A549 (cell line): Measurements from ENCODE around the gene ZBTB16. TPM values are rescaled to one million over a fixed set of nuclear protein-coding genes. Genes with fewer than 3 reads are reported as not detected.

Source experiments
- ATAC-seq, 2 experiments: fragments of 200-7000 bp in 1 of 2; fragments of >200 bp in 1 of 2; cut with Nextera tagmentation in 1 of 2; cut with Tn5 transposase in 1 of 2; 3 replicates each; pipeline versions ENCODE4 v1.8.0 to v1.9.1; 2018 to 2020; ENCODE audit warnings: mild to moderate bottlenecking in 1 of 2, moderate library complexity in 1 of 2
- CTCF ChIA-PET: fragments of 300-600 bp; sonication (Branson Sonifier 250); formaldehyde crosslinking; extraction: SDS; loops from one replicate; lab custom pipeline; 2021; ENCODE audit warnings: antibody characterized with exemption, inconsistent platforms; lab: Yijun Ruan, JAX
- POLR2A ChIA-PET: fragments of 350-600 bp; formaldehyde crosslinking; extraction: SDS; loops from one replicate; lab custom pipeline; 2021; ENCODE audit warnings: antibody characterized with exemption, inconsistent platforms; lab: Yijun Ruan, JAX
- DNase-seq, 2 experiments: peaks; one replicate each; pipeline versions ENCODE4 v3.0.0 to v3.0.0-alpha.2; 2011 to 2016; ENCODE audit warnings: low read depth in 1 of 2, low spot score in 1 of 2
- FAIRE-seq: peaks from 2 replicates; lab custom pipeline; 2011; peaks lifted over from hg19 to GRCh38; lab: Jason Lieb, UNC
- H3K27ac ChIP-seq, 2 experiments: fragments of >200 bp; sonication (Bioruptor Twin); formaldehyde crosslinking; 3 replicates each; pipeline ENCODE4 v1.5.1; 2016 to 2017
- H3K4me1 ChIP-seq: fragments of >200 bp; sonication (Bioruptor Twin); formaldehyde crosslinking; 3 replicates; pipeline ENCODE4 v1.6.1; 2016
- H3K4me2 ChIP-seq: fragments of >200 bp; sonication (Bioruptor Twin); formaldehyde crosslinking; 3 replicates; pipeline ENCODE4 v1.6.1; 2016
- H3K4me3 ChIP-seq: fragments of >200 bp; sonication (Bioruptor Twin); formaldehyde crosslinking; 3 replicates; pipeline ENCODE4 v1.5.1; 2016
- H3K9me3 ChIP-seq: fragments of >200 bp; sonication (Bioruptor Twin); formaldehyde crosslinking; 3 replicates; pipeline ENCODE4 v1.6.1; 2016
- BCL3 ChIP-seq: fragments of >200 bp; sonication (Bioruptor Twin); formaldehyde crosslinking; IDR thresholded peaks from 3 replicates; pipeline ENCODE4 v1.6.1; 2016
- EHF ChIP-seq: fragments of 250-450 bp; sonication (Bioruptor Pico); IDR thresholded peaks from 2 replicates; pipeline ENCODE4 v1.5.0; 2020; ENCODE audit warnings: mild to moderate bottlenecking
- EHMT2 ChIP-seq: fragments of 200-600 bp; sonication (generic); IDR thresholded peaks from 2 replicates; pipeline ENCODE4 v1.6.1; 2016; ENCODE audit warnings: antibody characterized with exemption, low read depth, mild to moderate bottlenecking, moderate library complexity
- FOSL2 ChIP-seq, 2 experiments: fragments of 450-650 bp in 1 of 2; fragments of >200 bp in 1 of 2; sonication (Bioruptor Twin) in 1 of 2; formaldehyde crosslinking; IDR thresholded peaks; 2 replicates each; pipeline versions ENCODE4 v1.5.0 to v1.6.1; 2016 to 2020; ENCODE audit warnings: mild to moderate bottlenecking in 1 of 2, moderate library complexity in 1 of 2
- FOXS1 ChIP-seq: fragments of 250-450 bp; sonication (Bioruptor Pico); IDR thresholded peaks from 2 replicates; pipeline ENCODE4 v1.5.0; 2020; ENCODE audit warnings: mild to moderate bottlenecking, moderate library complexity
- HEYL ChIP-seq: fragments of 250-450 bp; sonication (Bioruptor Pico); IDR thresholded peaks from 2 replicates; pipeline ENCODE4 v1.8.0; 2021; ENCODE audit warnings: mild to moderate bottlenecking, moderate library complexity
- JUNB ChIP-seq: fragments of >200 bp; sonication (Bioruptor Twin); formaldehyde crosslinking; IDR thresholded peaks from 2 replicates; pipeline ENCODE4 v1.6.1; 2016
- MAZ ChIP-seq: fragments of 150-350 bp; IDR thresholded peaks from 2 replicates; pipeline ENCODE4 v1.6.1; 2014; ENCODE audit warnings: antibody characterized with exemption, low read depth, low read length, borderline replicate concordance
- NFE2L2 ChIP-seq: fragments of 150-350 bp; conservative IDR thresholded peaks from 2 replicates; pipeline ENCODE4 v1.6.1; 2014; ENCODE audit warnings: low read length
- NPAS2 ChIP-seq: fragments of 250-450 bp; sonication (Bioruptor Pico); IDR thresholded peaks from 2 replicates; pipeline ENCODE4 v1.8.0; 2022; ENCODE audit warnings: mild to moderate bottlenecking, moderate library complexity, borderline replicate concordance
- NR3C1 ChIP-seq: fragments of >200 bp; sonication (Bioruptor Twin); formaldehyde crosslinking; IDR thresholded peaks from 3 replicates; pipeline ENCODE4 v1.6.1; 2017
- POLR2A ChIP-seq: IDR thresholded peaks from 2 replicates; pipeline ENCODE4 v1.6.1; 2012; ENCODE audit warnings: mild to moderate bottlenecking, low read length
- RAD21 ChIP-seq, 2 experiments: fragments of >200 bp in 1 of 2; sonication (Bioruptor Twin) in 1 of 2; formaldehyde crosslinking in 1 of 2; IDR thresholded peaks in 1 of 2; conservative IDR thresholded peaks in 1 of 2; 2 replicates in 1 of 2; 3 replicates in 1 of 2; pipeline ENCODE4 v1.6.1; 2012 to 2018; ENCODE audit warnings: inconsistent platforms in 1 of 2
- RNF2 ChIP-seq: fragments of 200-600 bp; sonication (generic); IDR thresholded peaks from 2 replicates; pipeline ENCODE4 v1.6.1; 2016; ENCODE audit warnings: low read depth, mild to moderate bottlenecking, antibody characterized with exemption, moderate library complexity, borderline replicate concordance
- TFCP2L1 ChIP-seq: fragments of 250-450 bp; sonication (Bioruptor Pico); IDR thresholded peaks from 2 replicates; pipeline ENCODE4 v1.5.0; 2021; ENCODE audit warnings: mild to moderate bottlenecking
- WGBS: methylation state at CpG from one replicate; pipeline ENCODE4 v1.1.6; 2017; ENCODE audit errors: missing lambda C conversion rate; 5-methylcytosine and 5-hydroxymethylcytosine counted together
- polyA plus RNA-seq, 4 experiments: library from polyadenylated mRNA; depleted of rRNA in 3 of 4; stranded (reverse); fragments of >200 nt; fragmentation: RNase III in 1 of 4; extraction: RNeasy Plus Mini Kit Qiagen cat#74134 plus additional on column Dnase treatment in 1 of 4; gene quantifications; 2 replicates in 3 of 4; 3 replicates in 1 of 4; pipeline ENCODE4 v1.2.3, GENCODE V29; 2011 to 2017
- TF ChIP-seq, protein P1 (sequence below): fragments of 250-450 bp; sonication (Bioruptor Pico); IDR thresholded peaks from 2 replicates; pipeline ENCODE4 v1.5.0; 2021; ENCODE audit warnings: mild to moderate bottlenecking, moderate library complexity, borderline replicate concordance
- TF ChIP-seq, protein P2 (sequence below): IDR thresholded peaks from 2 replicates; pipeline ENCODE4 v1.6.1; 2012
- TF ChIP-seq, protein P3 (sequence below): fragments of 200-600 bp; sonication (generic); IDR thresholded peaks from 2 replicates; pipeline ENCODE4 v1.6.1; 2016; ENCODE audit warnings: antibody characterized with exemption, mild to moderate bottlenecking, moderate library complexity

Gene ZBTB16
- polyA plus RNA-seq, 2 of the 4 experiments (the other 2 are of a cell fraction): not detected

GRCh38 chr11:114109206-114110090, 49.9 kb downstream of the ZBTB16 start:
- Histone ChIP-seq H3K27ac (no peak overlapping the region), H3K4me1 (no peaks in the 10 kb centered on the region), H3K9me3 (no peaks in the 10 kb centered on the region), H3K4me3 (no peak overlapping the region), H3K4me2 (no peak overlapping the region)
- no peak for TF ChIP-seq FOSL2 (IDR thresholded peaks at IDR 0.05)
- no peak for TF ChIP-seq FOSL2 (CRISPR knock-in tag; IDR thresholded peaks at IDR 0.05)
- no peak for TF ChIP-seq NPAS2 (CRISPR knock-in tag)
- TF ChIP-seq NFE2L2: no peak
- TF ChIP-seq JUNB: no peak
- TF ChIP-seq, protein P1, sequence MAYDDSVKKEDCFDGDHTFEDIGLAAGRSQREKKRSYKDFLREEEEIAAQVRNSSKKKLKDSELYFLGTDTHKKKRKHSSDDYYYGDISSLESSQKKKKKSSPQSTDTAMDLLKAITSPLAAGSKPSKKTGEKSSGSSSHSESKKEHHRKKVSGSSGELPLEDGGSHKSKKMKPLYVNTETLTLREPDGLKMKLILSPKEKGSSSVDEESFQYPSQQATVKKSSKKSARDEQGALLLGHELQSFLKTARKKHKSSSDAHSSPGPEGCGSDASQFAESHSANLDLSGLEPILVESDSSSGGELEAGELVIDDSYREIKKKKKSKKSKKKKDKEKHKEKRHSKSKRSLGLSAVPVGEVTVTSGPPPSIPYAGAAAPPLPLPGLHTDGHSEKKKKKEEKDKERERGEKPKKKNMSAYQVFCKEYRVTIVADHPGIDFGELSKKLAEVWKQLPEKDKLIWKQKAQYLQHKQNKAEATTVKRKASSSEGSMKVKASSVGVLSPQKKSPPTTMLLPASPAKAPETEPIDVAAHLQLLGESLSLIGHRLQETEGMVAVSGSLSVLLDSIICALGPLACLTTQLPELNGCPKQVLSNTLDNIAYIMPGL (CRISPR knock-in tag): no peak
- no peak for TF ChIP-seq HEYL
- TF ChIP-seq EHMT2: no peak
- TF ChIP-seq NR3C1: no peak
- TF ChIP-seq POLR2A: no peak
- no peak for TF ChIP-seq RAD21 (conservative IDR thresholded peaks at IDR 0.05 in 1 of 2, IDR thresholded peaks at IDR 0.05 in 1 of 2)
- TF ChIP-seq RNF2: no peak
- TF ChIP-seq, protein P2, sequence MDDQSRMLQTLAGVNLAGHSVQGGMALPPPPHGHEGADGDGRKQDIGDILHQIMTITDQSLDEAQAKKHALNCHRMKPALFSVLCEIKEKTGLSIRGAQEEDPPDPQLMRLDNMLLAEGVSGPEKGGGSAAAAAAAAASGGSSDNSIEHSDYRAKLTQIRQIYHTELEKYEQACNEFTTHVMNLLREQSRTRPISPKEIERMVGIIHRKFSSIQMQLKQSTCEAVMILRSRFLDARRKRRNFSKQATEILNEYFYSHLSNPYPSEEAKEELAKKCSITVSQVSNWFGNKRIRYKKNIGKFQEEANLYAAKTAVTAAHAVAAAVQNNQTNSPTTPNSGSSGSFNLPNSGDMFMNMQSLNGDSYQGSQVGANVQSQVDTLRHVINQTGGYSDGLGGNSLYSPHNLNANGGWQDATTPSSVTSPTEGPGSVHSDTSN: no peak
- no peak for TF ChIP-seq BCL3
- TF ChIP-seq, protein P3, sequence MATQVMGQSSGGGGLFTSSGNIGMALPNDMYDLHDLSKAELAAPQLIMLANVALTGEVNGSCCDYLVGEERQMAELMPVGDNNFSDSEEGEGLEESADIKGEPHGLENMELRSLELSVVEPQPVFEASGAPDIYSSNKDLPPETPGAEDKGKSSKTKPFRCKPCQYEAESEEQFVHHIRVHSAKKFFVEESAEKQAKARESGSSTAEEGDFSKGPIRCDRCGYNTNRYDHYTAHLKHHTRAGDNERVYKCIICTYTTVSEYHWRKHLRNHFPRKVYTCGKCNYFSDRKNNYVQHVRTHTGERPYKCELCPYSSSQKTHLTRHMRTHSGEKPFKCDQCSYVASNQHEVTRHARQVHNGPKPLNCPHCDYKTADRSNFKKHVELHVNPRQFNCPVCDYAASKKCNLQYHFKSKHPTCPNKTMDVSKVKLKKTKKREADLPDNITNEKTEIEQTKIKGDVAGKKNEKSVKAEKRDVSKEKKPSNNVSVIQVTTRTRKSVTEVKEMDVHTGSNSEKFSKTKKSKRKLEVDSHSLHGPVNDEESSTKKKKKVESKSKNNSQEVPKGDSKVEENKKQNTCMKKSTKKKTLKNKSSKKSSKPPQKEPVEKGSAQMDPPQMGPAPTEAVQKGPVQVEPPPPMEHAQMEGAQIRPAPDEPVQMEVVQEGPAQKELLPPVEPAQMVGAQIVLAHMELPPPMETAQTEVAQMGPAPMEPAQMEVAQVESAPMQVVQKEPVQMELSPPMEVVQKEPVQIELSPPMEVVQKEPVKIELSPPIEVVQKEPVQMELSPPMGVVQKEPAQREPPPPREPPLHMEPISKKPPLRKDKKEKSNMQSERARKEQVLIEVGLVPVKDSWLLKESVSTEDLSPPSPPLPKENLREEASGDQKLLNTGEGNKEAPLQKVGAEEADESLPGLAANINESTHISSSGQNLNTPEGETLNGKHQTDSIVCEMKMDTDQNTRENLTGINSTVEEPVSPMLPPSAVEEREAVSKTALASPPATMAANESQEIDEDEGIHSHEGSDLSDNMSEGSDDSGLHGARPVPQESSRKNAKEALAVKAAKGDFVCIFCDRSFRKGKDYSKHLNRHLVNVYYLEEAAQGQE: no peak
- TF ChIP-seq FOXS1: no peak
- no peak for TF ChIP-seq EHF (CRISPR knock-in tag)
- no peak for TF ChIP-seq MAZ
- ChIA-PET POLR2A (no interaction called here), CTCF (interaction anchor here (2.1 kb wide), 1 partner anchor 152 kb away, joined by 10 read pairs; no protein-coding TSS in a partner anchor)
- DNase-seq (no peak), FAIRE-seq (no peak), ATAC-seq (no peak)
- 37% methylated on average over 9 of the region's 9 CpGs for WGBS

DNA sequence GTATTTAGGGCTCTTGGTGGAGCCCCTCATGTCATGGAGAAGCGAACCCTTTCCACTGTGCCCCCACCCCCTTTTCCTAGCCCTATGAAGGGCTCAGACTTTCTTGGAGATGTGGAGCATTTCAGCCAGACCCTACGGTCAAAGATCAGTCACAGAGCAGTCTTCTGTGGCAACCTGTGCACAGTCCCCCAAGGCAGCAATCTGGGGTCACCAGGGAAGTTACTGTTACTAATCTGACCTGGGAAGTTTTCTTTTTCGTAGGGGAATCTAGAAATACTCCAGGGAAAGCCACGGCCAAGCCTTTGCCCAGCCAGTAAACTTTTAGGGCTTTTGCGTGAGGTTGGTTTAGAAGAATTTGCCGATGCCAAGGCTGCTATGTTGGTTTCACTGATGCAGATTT, 50.6 kb downstream of the ZBTB16 start:
- ATAC-seq: no peak
- Histone ChIP-seq H3K4me3 (no peak overlapping the region), H3K27ac (no peak overlapping the region), H3K9me3 (no peaks in the 10 kb centered on the region), H3K4me2 (no peak overlapping the region), H3K4me1 (no peaks in the 10 kb centered on the region)
- WGBS: 35% methylated on average over 6 of the region's 6 CpGs
- DNase-seq: no peak
- FAIRE-seq: no peak
- CTCF ChIA-PET: no interaction called here
- POLR2A ChIA-PET: no interaction called here
- TF ChIP-seq, protein P2: no peak
- no peak for TF ChIP-seq TFCP2L1
